HEK293 (cell line): ENCODE results near the gene IER3IP1.

Experiments used
- ATF2 ChIP-seq: fragments of 450-650 bp; formaldehyde crosslinking; IDR thresholded peaks from 2 replicates; pipeline ENCODE4 v1.5.1; 2016; ENCODE audit warnings: missing biosample characterization, missing genetic modification characterization, low read depth
- GLI4 ChIP-seq: fragments of 450-650 bp; formaldehyde crosslinking; IDR thresholded peaks from 2 replicates; pipeline ENCODE4 v1.5.1; 2016; ENCODE audit warnings: missing biosample characterization, missing genetic modification characterization
- HOXC10 ChIP-seq: sonication (generic); formaldehyde crosslinking; IDR thresholded peaks from 2 replicates; pipeline ENCODE4 v1.8.1; 2023; ENCODE audit warnings: mild to moderate bottlenecking, missing genetic modification reagents
- KLF17 ChIP-seq: fragments of 450-650 bp; formaldehyde crosslinking; IDR thresholded peaks from 2 replicates; pipeline ENCODE4 v1.5.1; 2016; ENCODE audit warnings: missing biosample characterization, missing genetic modification characterization
- MYNN ChIP-seq: fragments of 450-650 bp; formaldehyde crosslinking; IDR thresholded peaks from 2 replicates; pipeline ENCODE4 v1.5.1; 2016; ENCODE audit warnings: missing biosample characterization, missing genetic modification characterization, borderline replicate concordance
- MZF1 ChIP-seq: fragments of 450-650 bp; formaldehyde crosslinking; IDR thresholded peaks from 2 replicates; pipeline ENCODE4 v1.5.1; 2017; ENCODE audit warnings: missing biosample characterization, missing genetic modification characterization, borderline replicate concordance
- PRDM4 ChIP-seq: fragments of 450-650 bp; formaldehyde crosslinking; IDR thresholded peaks from 2 replicates; pipeline ENCODE4 v1.5.1; 2017; ENCODE audit warnings: missing biosample characterization, missing genetic modification characterization
- ZBTB20 ChIP-seq: fragments of 450-650 bp; formaldehyde crosslinking; IDR thresholded peaks from 2 replicates; pipeline ENCODE4 v1.5.1; 2016; ENCODE audit warnings: missing biosample characterization, missing genetic modification characterization
- ZNF132 ChIP-seq: fragments of 450-650 bp; formaldehyde crosslinking; IDR thresholded peaks from 2 replicates; pipeline ENCODE4 v1.5.1; 2017; ENCODE audit warnings: missing biosample characterization, missing genetic modification characterization, borderline replicate concordance
- ZNF19 ChIP-seq: fragments of 450-650 bp; formaldehyde crosslinking; IDR thresholded peaks from 2 replicates; pipeline ENCODE4; 2016; ENCODE audit warnings: missing biosample characterization, missing genetic modification characterization, low read depth
- ZNF2 ChIP-seq: fragments of 450-650 bp; formaldehyde crosslinking; IDR thresholded peaks from 2 replicates; pipeline ENCODE4 v1.5.1; 2016; ENCODE audit warnings: missing biosample characterization, missing genetic modification characterization
- ZNF354C ChIP-seq: fragments of 450-650 bp; formaldehyde crosslinking; IDR thresholded peaks from 2 replicates; pipeline ENCODE4 v1.5.1; 2016; ENCODE audit warnings: missing biosample characterization, missing genetic modification characterization, low read depth, borderline replicate concordance
- ZNF391 ChIP-seq: fragments of 450-650 bp; formaldehyde crosslinking; IDR thresholded peaks from 2 replicates; pipeline ENCODE4 v1.5.1; 2016; ENCODE audit warnings: low read depth, missing biosample characterization, missing genetic modification characterization, borderline replicate concordance
- ZNF600 ChIP-seq: fragments of 450-650 bp; formaldehyde crosslinking; IDR thresholded peaks from 2 replicates; pipeline ENCODE4 v1.5.1; 2016; ENCODE audit warnings: missing biosample characterization, missing genetic modification characterization
- ZNF629 ChIP-seq: fragments of 450-650 bp; formaldehyde crosslinking; IDR thresholded peaks from 2 replicates; pipeline ENCODE4 v1.5.1; 2017; ENCODE audit warnings: missing biosample characterization, missing genetic modification characterization
- ZNF664 ChIP-seq: fragments of 450-650 bp; formaldehyde crosslinking; IDR thresholded peaks from 2 replicates; pipeline ENCODE4 v1.5.1; 2016; ENCODE audit warnings: missing biosample characterization, missing genetic modification characterization
- ZNF670 ChIP-seq: fragments of 450-650 bp; formaldehyde crosslinking; IDR thresholded peaks from 2 replicates; pipeline ENCODE4 v1.5.1; 2016; ENCODE audit warnings: missing biosample characterization, missing genetic modification characterization, low read depth
- ZSCAN30 ChIP-seq: fragments of 450-650 bp; IDR thresholded peaks from 2 replicates; pipeline ENCODE4 v1.5.1; 2018; ENCODE audit warnings: missing biosample characterization, mild to moderate bottlenecking, missing genetic modification characterization, moderate library complexity
- TF ChIP-seq, protein P1 (sequence below): fragments of 450-650 bp; formaldehyde crosslinking; IDR thresholded peaks from 2 replicates; pipeline ENCODE4 v1.5.1; 2016; ENCODE audit warnings: missing biosample characterization, missing genetic modification characterization
- TF ChIP-seq, protein P2 (sequence below): fragments of 450-650 bp; formaldehyde crosslinking; IDR thresholded peaks from 2 replicates; pipeline ENCODE4 v1.5.1; 2016; ENCODE audit warnings: missing biosample characterization, missing genetic modification characterization
- TF ChIP-seq, protein P3 (sequence below): fragments of 450-650 bp; formaldehyde crosslinking; IDR thresholded peaks from 2 replicates; pipeline ENCODE4 v1.5.1; 2016; ENCODE audit warnings: missing biosample characterization, missing genetic modification characterization
- TF ChIP-seq, protein P4 (sequence below): fragments of 450-650 bp; formaldehyde crosslinking; IDR thresholded peaks from 2 replicates; pipeline ENCODE4 v1.5.1; 2016; ENCODE audit warnings: missing biosample characterization, missing genetic modification characterization

Gene IER3IP1

GRCh38 chr18:47150029-47150823, 25.9 kb downstream of the IER3IP1 start, which contains the start of gene HDHD2 (continued):
- TF ChIP-seq ZNF670 (tag by site-specific recombination) (no peak), ZNF629 (tag by site-specific recombination) (peak; percentile 53), ZNF19 (tag by site-specific recombination) (no peak), ZNF2 (no peak), KLF17 (no peak), ZNF600 (peak; percentile 59; the same call in 1 of the 2 replicates), ZBTB20 (tag by site-specific recombination) (peak; percentile 89), ZNF391 (tag by site-specific recombination) (peak; percentile 46; the same call in 1 of the 2 replicates), MZF1 (tag by site-specific recombination) (no peak), ZNF354C (tag by site-specific recombination) (no peak), MYNN (no peak), ZSCAN30 (tag by site-specific recombination) (peak; percentile 62; the same call in 1 of the 2 replicates), PRDM4 (tag by site-specific recombination) (no peak), HOXC10 (CRISPR knock-in tag) (no peak), ATF2 (tag by site-specific recombination) (no peak), ZNF664 (tag by site-specific recombination) (no peak), GLI4 (tag by site-specific recombination) (no peak), ZNF132 (tag by site-specific recombination) (no peak)
- TF ChIP-seq, protein P1, sequence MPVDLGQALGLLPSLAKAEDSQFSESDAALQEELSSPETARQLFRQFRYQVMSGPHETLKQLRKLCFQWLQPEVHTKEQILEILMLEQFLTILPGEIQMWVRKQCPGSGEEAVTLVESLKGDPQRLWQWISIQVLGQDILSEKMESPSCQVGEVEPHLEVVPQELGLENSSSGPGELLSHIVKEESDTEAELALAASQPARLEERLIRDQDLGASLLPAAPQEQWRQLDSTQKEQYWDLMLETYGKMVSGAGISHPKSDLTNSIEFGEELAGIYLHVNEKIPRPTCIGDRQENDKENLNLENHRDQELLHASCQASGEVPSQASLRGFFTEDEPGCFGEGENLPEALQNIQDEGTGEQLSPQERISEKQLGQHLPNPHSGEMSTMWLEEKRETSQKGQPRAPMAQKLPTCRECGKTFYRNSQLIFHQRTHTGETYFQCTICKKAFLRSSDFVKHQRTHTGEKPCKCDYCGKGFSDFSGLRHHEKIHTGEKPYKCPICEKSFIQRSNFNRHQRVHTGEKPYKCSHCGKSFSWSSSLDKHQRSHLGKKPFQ, result no peak
- TF ChIP-seq, protein P2, sequence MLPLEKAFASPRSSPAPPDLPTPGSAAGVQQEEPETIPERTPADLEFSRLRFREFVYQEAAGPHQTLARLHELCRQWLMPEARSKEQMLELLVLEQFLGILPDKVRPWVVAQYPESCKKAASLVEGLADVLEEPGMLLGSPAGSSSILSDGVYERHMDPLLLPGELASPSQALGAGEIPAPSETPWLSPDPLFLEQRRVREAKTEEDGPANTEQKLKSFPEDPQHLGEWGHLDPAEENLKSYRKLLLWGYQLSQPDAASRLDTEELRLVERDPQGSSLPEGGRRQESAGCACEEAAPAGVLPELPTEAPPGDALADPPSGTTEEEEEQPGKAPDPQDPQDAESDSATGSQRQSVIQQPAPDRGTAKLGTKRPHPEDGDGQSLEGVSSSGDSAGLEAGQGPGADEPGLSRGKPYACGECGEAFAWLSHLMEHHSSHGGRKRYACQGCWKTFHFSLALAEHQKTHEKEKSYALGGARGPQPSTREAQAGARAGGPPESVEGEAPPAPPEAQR, result no peak
- TF ChIP-seq, protein P3, sequence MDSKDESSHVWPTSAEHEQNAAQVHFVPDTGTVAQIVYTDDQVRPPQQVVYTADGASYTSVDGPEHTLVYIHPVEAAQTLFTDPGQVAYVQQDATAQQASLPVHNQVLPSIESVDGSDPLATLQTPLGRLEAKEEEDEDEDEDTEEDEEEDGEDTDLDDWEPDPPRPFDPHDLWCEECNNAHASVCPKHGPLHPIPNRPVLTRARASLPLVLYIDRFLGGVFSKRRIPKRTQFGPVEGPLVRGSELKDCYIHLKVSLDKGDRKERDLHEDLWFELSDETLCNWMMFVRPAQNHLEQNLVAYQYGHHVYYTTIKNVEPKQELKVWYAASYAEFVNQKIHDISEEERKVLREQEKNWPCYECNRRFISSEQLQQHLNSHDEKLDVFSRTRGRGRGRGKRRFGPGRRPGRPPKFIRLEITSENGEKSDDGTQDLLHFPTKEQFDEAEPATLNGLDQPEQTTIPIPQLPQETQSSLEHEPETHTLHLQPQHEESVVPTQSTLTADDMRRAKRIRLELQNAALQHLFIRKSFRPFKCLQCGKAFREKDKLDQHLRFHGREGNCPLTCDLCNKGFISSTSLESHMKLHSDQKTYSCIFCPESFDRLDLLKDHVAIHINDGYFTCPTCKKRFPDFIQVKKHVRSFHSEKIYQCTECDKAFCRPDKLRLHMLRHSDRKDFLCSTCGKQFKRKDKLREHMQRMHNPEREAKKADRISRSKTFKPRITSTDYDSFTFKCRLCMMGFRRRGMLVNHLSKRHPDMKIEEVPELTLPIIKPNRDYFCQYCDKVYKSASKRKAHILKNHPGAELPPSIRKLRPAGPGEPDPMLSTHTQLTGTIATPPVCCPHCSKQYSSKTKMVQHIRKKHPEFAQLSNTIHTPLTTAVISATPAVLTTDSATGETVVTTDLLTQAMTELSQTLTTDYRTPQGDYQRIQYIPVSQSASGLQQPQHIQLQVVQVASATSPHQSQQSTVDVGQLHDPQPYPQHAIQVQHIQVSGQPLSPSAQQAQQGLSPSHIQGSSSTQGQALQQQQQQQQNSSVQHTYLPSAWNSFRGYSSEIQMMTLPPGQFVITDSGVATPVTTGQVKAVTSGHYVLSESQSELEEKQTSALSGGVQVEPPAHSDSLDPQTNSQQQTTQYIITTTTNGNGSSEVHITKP (tag by site-specific recombination), result peak; percentile 71
- TF ChIP-seq, protein P4, sequence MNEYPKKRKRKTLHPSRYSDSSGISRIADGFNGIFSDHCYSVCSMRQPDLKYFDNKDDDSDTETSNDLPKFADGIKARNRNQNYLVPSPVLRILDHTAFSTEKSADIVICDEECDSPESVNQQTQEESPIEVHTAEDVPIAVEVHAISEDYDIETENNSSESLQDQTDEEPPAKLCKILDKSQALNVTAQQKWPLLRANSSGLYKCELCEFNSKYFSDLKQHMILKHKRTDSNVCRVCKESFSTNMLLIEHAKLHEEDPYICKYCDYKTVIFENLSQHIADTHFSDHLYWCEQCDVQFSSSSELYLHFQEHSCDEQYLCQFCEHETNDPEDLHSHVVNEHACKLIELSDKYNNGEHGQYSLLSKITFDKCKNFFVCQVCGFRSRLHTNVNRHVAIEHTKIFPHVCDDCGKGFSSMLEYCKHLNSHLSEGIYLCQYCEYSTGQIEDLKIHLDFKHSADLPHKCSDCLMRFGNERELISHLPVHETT, result no peak
